Nephron progenitor cell (in vitro differentiated cells): ENCODE measurements around the gene AFAP1L2.

Source experiments
- DNase-seq: peaks from one replicate; pipeline ENCODE4 v3.0.0; 2021
- H3K27ac Mint-ChIP-seq: 2 replicates; pipeline ENCODE4 v1.8.0; 2021; ENCODE audit warnings: mild to moderate bottlenecking, moderate library complexity, mixed read lengths
- H3K27me3 Mint-ChIP-seq: 2 replicates; pipeline ENCODE4 v1.8.0; 2021; ENCODE audit warnings: mild to moderate bottlenecking, low read depth, mixed read lengths; ENCODE audit not compliant: poor library complexity
- H3K36me3 Mint-ChIP-seq: 2 replicates; pipeline ENCODE4 v1.8.0; 2021; ENCODE audit warnings: low read depth, mixed read lengths
- H3K4me1 Mint-ChIP-seq: 2 replicates; pipeline ENCODE4 v1.8.0; 2021; ENCODE audit warnings: mixed read lengths
- H3K4me3 Mint-ChIP-seq: 2 replicates; pipeline ENCODE4 v1.8.0; 2021; ENCODE audit warnings: mild to moderate bottlenecking, moderate library complexity, mixed read lengths
- H3K9me3 Mint-ChIP-seq: 2 replicates; pipeline ENCODE4 v1.8.0; 2021; ENCODE audit warnings: mild to moderate bottlenecking, moderate library complexity, mixed read lengths
- TF ChIP-seq, protein P1 (sequence below): fragments of 200-600 bp; sonication (generic); IDR thresholded peaks from 2 replicates; pipeline ENCODE4 v1.5.0; 2021; ENCODE audit warnings: antibody characterized with exemption

The AFAP1L2 gene

DNA sequence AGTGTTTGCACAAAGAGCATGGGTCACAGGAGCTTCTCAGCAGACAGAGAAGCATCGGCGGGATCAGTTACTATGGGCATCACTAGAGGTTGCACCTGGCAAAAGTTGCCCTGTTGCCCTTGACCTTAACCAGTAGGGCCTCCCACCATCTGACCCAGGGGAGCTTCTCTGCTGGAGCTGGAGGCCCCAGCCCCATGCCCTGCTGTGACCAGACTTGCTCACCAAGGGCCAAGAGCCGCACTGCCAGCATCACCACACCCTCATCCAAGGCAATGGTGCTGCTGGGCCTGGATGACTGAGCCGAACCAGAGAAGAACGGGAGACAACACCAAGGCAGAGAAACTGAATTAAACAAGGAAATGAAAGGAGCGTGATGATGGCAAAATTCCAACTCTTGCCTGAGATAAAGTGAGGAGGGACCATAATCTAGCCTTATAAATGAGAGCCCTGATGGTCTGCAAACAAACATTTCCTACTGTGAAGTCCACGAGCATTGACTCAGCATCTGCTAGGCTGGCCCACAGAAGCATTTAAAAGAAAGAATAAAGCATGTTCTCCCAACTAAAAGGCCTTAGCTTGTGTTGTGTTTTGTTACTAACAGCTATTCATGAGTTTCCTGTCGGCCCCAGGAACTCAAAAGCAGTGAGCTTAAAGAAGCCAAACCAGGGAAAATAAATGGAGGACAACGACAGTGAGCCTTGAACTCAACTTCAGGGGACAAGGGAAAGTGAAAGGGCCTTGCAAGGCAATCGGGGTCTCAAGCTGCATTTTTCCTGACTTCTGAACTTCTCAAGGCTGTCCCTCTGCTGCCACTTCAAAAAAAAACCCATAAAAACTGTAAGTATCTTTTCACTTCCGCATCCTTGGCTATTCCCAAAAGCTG, 60.4 kb downstream of the AFAP1L2 start:
- Mint-ChIP-seq H3K27me3 (no peaks in the 10 kb centered on the region), H3K4me1 (peaks cover 54% of the 10 kb centered on the region), H3K36me3 (peaks cover 1% of the 10 kb centered on the region), H3K27ac (peak overlapping the region; percentile 74), H3K9me3 (no peaks in the 10 kb centered on the region), H3K4me3 (no peak overlapping the region)
- no peak for DNase-seq
- TF ChIP-seq, protein P1, sequence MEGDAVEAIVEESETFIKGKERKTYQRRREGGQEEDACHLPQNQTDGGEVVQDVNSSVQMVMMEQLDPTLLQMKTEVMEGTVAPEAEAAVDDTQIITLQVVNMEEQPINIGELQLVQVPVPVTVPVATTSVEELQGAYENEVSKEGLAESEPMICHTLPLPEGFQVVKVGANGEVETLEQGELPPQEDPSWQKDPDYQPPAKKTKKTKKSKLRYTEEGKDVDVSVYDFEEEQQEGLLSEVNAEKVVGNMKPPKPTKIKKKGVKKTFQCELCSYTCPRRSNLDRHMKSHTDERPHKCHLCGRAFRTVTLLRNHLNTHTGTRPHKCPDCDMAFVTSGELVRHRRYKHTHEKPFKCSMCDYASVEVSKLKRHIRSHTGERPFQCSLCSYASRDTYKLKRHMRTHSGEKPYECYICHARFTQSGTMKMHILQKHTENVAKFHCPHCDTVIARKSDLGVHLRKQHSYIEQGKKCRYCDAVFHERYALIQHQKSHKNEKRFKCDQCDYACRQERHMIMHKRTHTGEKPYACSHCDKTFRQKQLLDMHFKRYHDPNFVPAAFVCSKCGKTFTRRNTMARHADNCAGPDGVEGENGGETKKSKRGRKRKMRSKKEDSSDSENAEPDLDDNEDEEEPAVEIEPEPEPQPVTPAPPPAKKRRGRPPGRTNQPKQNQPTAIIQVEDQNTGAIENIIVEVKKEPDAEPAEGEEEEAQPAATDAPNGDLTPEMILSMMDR, result no peak

DNA sequence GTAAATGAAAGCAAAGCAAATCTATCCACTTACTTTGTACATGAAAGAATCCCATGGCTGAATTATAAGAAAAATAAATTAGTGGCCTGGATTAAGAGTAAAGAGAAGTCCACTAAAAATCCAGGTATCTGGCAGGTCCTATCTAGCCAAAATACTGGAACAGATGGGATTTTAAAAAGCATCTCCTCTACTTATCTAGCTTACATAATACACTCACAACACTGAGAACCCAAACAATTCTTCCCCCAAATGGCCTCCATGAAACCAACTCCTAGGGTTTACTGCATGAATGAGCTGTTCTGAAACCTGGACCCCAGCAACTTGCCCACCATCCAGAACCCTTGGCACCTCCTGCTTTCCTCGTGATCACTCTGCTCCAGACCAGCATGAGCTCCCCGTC, 61.3 kb downstream of the AFAP1L2 start:
- no peak for DNase-seq
- TF ChIP-seq, protein P1, result no peak
- no peak overlapping the region for H3K27ac Mint-ChIP-seq
- H3K4me1 Mint-ChIP-seq, result peaks cover 56% of the 10 kb centered on the region
- H3K27me3 Mint-ChIP-seq, result peaks cover 3% of the 10 kb centered on the region
- H3K9me3 Mint-ChIP-seq, result no peaks in the 10 kb centered on the region
- H3K4me3 Mint-ChIP-seq, result no peak overlapping the region
- H3K36me3 Mint-ChIP-seq, result peaks cover 7% of the 10 kb centered on the region

DNA sequence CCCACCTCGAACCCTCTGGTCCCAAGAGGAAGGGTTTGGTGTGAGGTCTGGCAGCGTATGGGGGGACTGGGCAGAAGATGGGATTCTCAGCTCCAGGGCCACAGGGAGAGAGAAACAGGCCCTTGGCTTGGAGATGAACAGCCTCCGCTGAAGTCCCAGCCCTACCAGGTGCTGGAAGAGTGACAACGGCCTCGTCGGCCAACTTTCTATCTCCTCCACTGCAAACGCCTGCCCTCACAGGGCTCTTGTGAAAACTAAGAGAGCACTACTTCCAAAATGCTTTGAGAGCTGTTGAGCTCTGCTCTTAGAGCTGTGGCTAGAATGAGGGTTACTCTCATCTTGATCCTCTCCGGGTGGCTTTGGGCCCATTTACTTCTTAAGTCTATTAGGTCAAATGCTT, 63.5 kb downstream of the AFAP1L2 start:
- no peak overlapping the region for H3K27ac Mint-ChIP-seq
- H3K4me3 Mint-ChIP-seq, result no peak overlapping the region
- peaks cover 3% of the 10 kb centered on the region for H3K27me3 Mint-ChIP-seq
- H3K36me3 Mint-ChIP-seq, result peaks cover 10% of the 10 kb centered on the region
- H3K4me1 Mint-ChIP-seq, result peaks cover 58% of the 10 kb centered on the region
- DNase-seq, result no peak
- H3K9me3 Mint-ChIP-seq, result no peaks in the 10 kb centered on the region
- TF ChIP-seq, protein P1, result no peak

DNA sequence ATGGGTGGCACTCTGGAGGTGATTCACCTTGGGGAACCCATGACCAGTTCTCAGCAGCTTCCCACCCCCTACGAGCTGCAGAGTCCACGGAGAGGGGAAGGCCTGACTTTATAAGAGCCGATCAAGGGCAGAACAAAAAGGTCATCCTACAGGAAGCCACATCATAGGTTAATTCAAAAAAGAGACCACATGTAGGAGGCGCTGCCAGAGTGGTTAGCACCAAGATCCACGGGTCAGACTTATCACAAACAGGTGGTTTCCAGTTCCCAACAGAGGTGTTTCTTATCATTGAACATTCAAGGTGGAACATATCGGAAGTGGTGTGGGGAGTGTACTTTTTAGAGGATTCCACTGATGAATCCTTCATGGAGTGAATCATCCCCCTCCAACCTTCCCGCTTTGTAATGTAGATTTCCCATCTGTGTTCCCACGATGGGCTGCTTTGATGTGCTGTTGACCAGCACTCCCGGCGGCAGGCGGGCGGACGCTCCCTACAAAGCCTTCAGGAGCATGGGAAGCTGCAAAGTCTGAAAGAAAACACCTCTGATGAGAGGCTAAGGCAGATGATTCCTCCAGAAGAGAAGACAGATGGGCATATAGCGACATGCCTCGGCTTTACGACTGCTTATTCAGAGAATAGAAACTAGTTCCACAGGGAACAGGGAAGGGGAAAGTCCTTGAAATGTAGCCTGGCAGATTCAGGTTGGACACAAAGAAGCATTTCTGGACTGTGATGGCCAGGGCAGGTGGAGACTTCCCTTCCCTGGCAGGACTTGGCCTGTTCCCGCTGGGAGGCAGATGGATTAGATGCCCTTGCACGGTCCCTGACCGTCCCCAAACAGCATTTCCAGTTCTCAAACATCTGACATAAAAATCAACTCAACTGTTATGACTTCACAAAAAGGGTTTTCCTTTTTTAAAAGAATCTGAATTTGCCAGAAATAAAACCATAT, 66.5 kb downstream of the AFAP1L2 start:
- Mint-ChIP-seq H3K4me3 (no peak overlapping the region), H3K36me3 (peaks cover 10% of the 10 kb centered on the region), H3K27ac (peak overlapping the region; percentile 93), H3K9me3 (no peaks in the 10 kb centered on the region), H3K27me3 (peaks cover 6% of the 10 kb centered on the region), H3K4me1 (peaks cover 58% of the 10 kb centered on the region)
- no peak for DNase-seq
- TF ChIP-seq, protein P1, result no peak

DNA sequence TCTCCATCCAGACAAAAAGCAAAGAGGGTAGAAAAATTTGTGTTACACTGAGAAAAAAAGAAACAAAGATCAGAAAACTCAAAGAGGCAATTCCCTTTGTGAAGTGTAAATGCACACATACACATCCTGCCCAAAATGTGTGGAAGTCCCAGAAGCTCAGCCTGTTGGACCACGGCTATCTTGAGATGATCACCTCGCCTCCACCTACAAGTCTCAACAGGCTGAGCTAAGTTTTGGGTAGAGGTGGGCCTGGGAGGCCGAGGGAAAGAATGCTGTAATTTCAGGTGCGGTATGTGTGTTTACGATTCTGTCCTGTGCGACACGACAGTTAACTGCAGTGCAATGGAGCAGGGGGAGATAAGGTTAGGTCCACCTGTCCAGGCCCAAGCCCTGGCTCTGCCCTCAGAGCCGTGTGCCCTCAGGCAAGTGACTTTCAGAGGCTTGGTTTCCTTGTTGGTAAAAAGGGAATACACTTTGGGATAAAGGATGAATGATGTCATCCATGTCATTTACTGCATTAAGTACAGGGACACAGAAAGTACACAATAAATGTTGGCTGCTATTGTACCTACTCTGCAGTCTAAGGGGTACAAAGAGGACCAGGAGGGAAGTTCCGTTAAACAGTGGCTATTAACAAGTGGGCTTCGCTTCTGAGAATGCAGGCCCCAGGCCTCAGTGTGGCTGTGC, 67.3 kb downstream of the AFAP1L2 start:
- H3K4me1 Mint-ChIP-seq, result peaks cover 55% of the 10 kb centered on the region

More for the DNA sequence above, 67.3 kb downstream of the AFAP1L2 start:
- H3K27ac Mint-ChIP-seq, result no peak overlapping the region
- H3K9me3 Mint-ChIP-seq, result no peaks in the 10 kb centered on the region
- TF ChIP-seq, protein P1, result no peak
- no peak overlapping the region for H3K4me3 Mint-ChIP-seq
- DNase-seq, result no peak
- peaks cover 6% of the 10 kb centered on the region for H3K27me3 Mint-ChIP-seq
- peaks cover 10% of the 10 kb centered on the region for H3K36me3 Mint-ChIP-seq
